ENCODE measurements around the gene ZNF605.
"Not testable (repeated sequence)": the region's sequence is repeated elsewhere in the genome, so short reads cannot be mapped to it uniquely, and the experiment has no call there.

The ZNF605 gene

DNA sequence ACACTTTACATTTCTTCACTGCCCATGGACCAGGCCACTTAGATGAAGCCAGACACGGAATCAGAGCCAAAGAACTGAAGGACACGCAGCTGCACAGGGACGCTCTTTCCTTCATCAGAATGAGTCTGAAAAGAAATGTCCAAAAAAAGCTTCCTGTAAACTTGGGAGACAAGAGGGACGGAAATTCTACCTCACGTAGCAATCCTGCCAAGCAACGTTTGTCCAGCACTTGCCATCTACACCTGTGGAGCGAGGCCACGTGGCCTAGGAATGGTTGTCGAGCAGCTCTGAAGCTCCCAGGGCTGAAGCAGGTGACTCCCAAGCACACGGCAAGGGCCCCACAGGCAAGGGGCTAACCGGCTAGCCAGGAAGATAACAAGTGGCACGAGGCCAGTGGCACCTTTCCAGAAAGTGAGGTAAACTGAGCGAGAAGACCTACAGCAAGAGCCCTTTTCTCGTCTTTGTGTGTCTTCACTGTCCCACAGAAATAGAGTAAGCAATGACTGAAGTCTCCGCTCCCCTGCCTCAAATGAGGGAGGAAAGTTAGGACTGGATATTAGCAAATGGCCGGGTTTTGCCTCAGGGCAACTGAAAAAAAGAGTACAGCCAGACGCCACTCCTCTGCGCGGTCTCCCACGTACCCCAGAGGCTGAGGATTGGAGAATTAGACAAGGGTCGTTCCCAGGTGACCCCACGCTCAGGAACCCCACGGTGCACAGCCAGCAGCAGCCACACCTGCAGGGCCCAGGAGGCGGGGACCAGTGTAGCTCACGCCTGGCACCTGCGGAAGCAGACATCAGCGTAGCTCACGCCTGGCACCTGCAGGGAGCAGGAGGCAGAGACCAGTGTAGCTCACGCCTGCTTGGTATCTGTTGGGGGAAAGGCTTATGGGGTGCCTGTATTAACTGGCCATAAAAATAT lies 7.7 kb downstream of the ZNF605 start:
- no peak for DNase-seq

DNA sequence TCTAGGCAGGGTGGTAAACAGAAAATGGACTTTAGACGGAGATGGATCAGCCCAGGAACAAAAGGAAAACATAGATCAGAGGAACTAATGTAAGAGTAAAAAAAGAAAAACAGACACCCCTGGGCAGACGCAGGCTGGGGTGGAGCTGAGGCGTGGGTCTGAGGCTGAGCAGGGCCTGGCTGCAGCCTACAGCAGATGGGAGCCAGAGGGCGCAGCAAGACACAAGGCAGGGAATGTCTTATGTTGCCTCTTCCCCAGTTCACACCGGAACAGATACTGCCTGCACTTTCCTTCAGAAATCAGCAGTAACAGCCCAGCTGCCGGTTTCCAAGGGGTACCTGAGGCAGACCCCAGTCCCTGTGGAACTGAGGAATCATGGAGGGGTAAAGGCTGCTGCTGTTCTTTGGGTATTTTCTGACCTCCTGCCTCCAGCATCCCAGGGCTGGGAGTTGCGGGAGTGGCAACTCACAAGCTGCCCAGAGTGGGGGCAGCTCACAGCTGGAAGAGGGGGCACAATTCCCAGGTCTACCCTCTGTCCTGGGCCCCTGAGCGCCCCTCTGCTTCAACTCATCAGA lies 9.8 kb downstream of the ZNF605 start:
- no peak for DNase-seq

DNA sequence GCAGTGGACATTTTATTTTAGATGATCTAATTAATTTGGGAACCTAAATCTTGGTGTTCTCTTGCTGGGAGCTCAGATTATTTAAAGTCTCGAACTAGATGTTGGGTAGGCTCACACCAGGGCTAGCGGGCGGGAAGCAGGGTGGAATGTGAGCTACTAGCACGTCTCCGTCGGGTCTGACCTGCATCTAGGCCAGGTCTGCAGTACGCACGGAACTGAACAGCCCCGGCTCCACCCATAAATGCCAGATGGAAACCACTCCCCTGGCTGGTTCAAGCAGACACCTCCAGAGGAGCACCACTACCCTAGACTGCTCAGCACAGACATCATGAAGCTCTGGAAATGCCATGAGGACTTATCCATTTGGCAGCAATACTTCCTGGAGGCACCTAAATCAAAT lies 10.3 kb downstream of the ZNF605 start:
- no peak for DNase-seq

DNA sequence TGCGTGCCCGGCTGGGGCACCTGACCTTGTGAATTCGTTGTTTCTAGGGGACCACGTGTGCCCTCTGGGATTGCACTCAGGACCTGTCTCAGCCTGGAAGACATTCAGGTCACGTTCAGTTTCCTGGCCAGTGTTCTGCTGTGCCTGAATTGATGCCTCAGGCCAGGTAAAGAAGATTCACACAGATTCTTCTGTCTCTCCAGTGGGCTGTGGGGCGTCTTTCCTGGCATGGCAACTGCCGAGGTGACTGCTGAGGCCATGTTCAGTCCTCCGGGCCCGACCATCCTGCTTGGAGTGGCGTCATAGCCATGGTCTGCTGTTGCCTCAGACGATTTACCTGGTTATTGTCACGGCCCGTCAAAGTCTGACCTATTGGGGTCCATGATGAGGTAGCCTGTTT lies 13.5 kb downstream of the ZNF605 start:
- no peak for DNase-seq

DNA sequence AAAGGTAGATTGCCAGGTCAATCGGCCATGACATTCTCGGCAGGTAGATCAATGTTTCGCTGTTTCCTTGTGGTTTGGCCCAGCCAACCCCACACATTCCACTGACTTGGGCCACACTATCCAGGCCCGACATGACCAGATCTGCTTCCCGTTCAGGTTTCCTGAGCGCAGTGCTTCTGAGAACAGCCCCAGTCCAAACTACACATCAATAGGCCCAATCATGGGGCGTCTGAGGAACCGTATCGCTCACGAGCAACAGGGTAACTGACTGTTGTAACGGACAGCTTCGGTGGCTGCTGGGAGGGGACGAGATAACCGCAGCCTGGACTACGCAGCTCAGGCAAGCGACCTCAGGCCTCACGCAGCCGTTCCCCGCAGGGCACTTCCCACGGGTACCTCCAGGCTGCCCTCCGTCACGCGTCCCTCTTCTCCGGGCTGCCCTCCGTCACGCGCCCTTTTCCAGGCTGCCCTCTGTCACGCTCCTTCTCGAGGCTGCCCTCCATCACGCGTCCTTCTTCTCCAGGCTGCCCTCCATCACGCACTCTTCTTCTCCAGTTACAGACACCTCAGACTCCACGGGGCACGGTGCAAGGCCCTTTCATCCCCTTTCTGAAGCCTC lies 14.7 kb downstream of the ZNF605 start:
- DNase-seq: no peak

DNA sequence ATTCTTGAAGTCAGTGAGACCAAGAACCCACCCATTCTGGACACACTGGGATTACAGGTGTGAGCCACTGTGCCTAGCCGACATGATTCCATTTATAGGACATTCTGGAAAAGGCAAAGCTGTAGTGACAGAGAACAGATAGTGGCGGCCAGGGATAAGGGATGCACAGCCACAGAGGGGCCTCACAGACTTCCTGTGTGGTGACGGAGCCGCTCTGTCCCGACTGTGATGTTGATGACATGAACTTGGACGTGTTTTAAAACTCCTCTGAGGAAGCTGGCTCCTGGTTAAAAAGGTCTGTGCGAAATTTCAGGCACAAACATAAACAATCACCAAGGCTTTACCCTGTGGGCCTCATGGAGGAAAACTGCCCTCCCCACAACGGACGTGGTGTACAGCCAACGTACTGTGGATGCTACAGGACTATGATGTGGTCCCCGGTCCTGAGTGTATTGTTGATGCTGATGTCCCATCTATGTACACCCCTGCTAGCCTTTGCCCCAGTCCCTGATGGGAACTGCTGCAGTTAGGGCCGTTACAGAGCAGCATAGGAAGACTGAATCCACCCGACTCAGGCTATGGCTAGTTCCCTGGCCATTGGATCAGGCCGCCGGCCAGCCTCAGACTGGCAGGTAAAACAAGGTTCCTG lies 15.9 kb downstream of the ZNF605 start:
- no peak for DNase-seq

DNA sequence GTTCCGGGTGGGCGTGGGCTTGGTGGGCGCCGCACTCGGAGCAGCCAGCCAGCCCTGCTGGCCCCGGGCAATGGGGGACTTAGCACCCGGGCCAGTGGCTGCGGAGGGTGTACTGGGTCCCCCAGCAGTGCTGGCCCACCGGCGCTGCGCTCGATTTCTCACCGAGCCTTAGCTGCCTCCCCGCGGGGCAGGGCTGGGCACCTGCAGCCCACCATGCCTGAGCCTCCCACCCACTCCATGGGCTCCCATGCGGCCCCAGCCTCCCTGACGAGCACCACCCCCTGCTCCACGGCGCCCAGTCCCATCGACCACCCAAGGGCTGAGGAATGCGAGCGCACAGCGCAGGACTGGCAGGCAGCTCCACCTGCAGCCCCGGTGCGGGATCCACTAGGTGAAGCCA lies 17.3 kb downstream of the ZNF605 start:
- not testable (repeated sequence) for DNase-seq

DNA sequence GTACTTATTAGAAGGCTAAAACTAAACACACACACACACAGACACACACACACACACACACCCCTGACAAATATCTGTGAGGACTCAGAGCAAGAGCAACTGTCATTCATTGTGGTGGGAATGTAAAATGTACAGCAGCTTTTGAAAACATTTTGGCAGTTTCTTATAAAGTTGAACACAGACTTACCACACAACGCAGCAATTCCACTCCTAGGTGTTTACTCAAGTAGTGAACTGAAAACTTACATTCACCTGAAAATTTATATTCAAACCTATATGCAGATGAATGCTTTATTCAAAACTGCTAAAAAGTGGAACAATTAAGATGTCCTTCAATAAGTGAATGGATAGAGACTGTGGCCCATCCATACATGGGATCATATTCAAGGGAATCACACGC lies 18.6 kb downstream of the ZNF605 start:
- no peak for DNase-seq

DNA sequence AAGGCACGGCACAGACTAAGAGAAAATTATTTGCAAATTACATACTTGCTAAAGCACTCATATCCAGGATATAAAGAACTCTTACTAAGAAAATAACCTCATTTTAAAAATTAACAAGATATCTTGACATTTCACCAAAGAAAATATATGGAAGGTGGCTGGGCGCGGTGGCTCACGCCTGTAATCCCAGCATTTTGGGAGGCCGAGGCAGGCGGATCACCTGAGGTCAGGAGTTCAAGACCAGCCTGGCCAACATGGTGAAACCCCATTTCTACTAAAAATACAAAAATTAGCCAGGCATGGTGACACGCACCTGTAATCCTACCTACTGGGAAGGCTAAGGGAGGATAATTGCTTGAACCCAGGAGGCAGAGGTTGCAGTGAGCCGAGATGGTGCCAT lies 19.2 kb downstream of the ZNF605 start:
- DNase-seq: not testable (repeated sequence)

DNA sequence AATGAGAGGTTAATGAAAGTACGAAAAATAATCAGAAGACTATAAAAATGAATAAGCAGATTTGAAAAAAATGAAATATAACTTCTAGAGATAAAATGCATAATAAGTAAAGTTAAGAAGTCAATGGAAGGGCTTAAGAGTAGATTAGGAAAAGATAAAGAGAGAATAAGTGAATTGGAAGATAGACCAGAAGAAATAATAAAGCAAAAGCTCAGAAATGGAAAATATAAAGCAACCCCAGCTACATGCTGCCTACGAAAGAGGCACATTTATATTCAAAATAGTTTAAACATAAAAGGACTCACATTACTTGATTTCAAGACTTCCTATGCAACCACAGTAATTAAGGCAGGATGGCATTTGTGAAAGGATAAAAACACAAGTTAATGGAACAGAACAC lies 19.9 kb downstream of the ZNF605 start:
- DNase-seq: no peak

DNA sequence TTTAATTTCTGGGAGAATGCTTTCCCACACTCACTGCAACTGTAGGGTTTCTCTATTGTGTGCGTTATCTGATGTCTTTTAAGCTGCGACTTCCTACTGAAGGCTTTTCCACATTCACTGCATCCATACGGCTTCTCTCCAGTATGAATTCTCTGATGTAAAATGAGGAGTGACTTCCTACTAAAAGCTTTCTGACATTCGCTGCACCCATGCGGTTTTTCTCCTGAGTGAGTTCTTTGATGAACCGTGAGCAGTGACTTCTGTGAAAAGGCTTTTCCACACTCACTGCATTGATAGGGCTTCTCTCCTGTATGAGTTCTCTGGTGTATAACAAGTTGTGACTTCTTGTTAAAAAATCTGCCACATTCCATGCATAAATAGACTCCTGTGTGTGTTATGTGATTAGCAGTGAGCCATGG lies 29.7 kb downstream of the ZNF605 start:
- no peak for DNase-seq

DNA sequence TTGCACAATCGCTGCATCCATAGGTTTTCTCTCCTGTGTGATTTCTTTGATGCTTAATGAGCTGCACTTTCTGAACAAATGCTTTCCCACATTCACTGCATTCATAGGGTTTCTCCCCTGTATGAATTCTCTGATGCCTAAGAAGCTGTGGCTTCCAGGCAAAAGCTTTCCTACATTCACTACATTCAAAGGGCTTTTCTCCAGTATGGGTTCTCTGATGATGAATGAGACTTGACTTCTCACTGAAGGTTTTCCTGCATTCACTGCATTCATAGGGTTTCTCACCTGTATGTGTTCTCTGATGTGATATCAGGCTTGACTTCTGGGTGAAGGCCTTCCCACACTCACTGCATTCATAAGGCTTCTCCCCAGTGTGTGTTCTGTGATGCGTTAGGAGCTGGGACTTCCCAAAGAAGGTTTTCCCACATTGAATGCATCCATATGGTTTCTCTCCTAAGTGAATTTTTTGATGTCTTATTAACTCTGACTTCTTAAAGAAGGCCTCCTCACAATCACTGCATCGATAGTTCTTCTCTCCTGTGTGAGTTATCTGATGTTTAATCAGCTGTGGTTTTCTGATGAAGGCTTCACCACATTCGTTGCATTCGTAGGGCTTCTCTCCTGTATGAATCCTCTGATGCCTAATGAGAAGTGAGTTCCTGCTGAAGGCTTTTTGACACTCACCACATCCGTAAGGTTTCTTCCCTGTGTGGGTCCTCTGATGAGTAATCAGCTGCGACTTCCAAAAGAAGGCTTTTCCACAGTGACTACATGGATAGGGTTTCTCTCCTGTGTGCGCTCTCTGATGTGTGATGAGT lies 30.3 kb downstream of the ZNF605 start:
- DNase-seq: no peak

DNA sequence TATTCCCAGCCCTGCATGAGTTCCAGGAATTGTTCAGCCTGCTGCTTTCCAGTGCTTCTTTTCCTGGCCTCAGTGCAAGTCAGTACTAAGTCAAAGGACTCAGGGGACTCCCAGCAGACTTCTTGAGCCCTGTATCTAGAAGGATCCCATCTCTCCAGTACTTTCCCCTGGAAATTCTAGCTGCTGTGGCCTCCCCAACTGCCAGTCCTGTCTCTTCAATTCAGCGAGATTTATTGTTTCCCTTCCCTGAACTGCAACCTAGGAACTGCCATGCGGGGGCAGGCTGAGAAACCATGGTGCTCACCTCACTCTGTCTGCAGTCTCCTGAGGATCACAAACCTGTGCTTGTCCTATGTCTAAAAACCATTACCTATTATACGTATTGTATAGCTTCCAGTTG lies 31.8 kb downstream of the ZNF605 start:
- DNase-seq: no peak

DNA sequence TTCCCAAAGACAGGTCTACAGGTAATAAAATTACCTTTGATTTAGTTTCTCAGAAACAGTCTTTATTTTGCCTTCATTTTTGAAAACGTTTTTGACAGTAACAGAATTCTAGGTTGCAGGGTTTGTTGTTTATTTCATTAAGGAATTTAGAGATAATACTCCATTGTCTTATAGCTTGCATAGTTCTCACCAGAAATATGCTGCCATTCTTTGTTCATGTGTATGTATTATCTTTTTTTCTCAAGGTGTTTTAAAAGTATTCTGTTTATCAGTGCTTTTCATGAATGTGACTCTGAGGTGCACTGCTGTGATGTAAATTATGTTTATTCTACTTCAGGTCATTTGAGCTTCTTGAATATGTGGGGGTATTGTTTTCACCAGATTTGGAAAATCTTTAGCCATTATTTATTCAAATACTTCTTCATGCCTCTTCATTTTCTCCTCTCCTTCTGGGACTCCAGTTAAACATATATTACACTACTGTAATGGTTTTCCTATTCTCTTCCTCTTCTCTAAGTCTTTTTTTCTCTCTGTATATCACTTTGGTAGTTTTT lies 32.7 kb downstream of the ZNF605 start:
- no peak for DNase-seq

DNA sequence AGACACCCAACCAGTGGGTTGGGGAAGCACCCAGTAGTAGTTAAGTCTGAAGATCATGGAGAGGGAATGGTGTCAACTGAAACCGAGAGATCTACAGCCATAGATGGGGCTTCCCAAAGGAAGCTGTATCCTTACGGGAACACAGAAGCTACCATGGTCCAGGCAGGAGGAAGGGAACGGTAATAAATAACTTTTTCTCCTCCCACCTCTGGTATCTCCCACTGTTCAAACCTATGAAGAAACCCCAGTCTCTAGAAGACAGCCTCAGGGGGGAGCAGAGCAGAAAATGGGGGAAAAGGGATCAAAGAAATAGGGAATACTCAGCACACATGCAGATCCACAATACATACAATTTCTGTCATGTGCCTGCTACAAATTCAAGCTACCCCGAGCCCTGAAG lies 33.4 kb downstream of the ZNF605 start:
- DNase-seq: no peak

DNA sequence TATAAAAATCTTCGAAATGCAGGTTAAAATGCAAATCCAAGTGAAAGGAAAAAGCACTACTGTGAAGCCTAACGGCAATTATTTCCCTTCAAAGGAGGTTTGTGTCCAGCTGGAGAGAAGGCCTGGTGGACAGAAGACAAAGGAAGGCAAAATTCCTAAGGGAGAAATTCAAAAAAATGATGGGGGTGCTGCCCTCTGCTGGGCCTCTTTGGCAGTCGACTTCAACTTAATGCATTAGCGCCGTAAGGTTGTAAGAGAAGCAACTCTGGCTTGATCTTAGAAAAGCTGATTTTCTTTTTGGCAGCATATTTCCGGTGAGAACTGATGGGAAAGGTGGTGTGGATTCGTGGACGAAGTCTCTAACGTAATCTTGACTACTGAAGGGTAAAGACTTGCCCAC lies 34.4 kb downstream of the ZNF605 start:
- no peak for DNase-seq

DNA sequence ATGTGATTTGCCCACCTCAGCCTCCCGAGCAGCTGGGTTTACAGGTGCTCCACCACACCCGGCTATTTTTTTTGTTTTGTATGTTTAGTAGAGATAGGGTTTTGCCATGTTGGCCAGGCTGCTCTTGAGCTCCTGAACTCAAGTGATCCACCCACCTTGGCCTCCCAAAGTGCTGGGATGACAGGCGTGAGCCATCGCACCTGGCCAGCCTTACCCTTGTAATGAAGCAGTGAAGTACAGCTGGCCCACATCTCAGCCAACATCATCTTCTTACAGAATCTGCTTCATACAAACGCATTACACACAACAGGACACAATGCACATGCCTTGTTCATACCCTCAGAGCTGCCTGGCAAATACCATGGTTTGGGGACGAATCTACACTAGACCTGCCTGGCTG lies 37.4 kb downstream of the ZNF605 start:
- no peak for DNase-seq

DNA sequence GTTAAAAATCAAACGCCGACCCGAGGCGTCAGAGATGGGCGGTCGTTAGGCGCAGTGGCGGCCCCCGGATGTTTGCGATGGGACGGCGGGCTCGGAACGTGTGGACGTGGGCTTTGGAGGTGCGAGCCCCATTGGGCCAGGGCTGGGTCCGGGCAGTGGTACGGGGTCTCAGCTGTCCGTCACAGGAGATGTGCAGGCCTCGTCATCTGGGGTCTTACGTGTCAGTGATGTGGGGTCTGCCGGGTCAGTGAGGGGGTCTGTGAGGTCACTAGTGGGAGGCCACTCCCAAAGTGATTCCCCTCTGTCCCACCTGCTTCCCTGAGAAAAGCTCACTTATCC lies 47.1 kb downstream of the ZNF605 start:
- no peak for DNase-seq

DNA sequence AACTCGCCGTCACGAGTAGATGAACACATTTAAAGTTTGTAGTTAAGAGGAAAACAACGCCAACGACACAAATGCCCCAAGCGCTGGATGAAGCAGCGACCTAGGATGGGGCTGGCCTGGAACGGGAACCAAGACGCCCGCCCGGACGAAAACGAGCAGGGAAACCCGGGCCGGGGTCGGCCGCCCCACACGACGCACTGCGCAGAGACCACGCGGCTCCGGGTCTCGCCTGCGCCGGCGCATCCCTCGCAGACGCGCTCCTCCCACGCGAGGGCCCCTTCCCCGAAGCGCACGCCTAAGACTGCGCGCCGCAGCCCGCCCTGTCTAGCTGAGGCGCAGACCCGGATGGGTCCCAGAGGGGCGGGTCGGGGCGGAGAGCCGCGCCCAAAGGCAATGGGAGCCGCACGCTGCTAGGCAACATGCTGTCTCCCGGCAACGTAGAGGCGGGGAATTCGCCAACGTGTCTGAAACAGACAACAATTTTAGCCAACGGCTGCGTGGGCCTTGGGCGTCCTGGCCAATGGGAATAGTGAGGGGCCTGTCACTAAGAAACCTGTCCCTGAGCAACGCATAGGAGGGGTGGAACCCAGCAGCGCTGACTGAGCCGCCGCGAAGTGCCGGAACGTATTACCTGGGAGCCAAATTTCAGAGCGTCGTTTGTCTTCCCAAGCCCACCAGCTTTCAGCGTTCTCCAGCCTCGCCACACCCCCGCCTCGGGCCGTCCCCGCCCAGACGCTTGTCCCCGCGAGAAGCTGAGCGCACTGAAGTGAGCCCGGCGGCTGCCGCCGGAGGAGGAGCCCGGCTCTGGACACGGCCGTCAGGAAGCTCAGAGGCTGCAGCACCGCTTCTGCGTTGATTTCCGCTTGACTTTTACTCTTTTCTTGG lies 47.7 kb downstream of the ZNF605 start:
- DNase-seq: peak; percentile 92 to 93

DNA sequence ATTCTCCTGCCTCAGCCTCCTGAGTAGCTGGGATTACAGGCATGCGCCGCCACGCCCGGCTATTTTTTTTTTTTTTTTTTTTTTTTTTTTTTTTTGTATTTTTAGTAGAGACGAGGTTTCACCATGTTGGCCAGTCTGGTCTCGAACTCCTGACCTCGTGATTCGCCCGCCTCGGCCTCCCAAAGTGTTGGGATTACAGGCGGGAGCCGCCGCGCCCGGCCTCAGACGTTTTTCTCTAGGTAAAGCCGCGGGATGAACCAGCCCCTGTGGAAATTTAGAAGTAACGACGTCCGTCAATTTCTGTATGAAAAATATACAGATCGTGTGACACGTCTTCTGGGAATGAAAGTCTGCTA lies 48.3 kb downstream of the ZNF605 start:
- DNase-seq: not testable (repeated sequence)

DNA sequence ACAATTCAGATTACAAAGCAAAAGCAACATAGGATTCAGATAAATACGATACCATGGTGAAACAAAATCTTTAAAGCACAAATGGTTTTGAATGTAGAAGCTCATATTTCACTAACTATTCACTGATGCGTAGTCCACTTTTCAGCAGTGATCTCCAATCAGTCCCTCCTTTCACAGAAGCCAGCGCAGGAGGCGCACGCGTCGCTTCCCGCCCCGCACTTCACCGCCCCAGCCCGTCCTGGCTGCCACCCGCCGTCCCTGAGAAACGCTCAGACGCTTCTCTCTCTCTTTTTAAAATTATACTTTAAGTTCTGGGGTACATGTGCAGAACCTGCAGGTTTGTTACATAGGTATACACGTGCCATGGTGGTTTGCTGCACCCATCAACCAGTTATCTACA lies 48.9 kb downstream of the ZNF605 start:
- no peak for DNase-seq
